CD4-positive, alpha-beta T cell treated with Interleukin-17A for 1 hour (primary cell): Measurements from ENCODE around the gene NUP54.

ENCODE experiments used
- DNase-seq: peaks from one replicate; pipeline ENCODE4 v3.0.0-alpha.2; 2020

NUP54 gene

GRCh38 chr4:76148142-76148865 is at the start of gene NUP54:
Gene NUP54 (minus strand): TSS chr4:76148397. CDS start chr4:76148374, 23 bp downstream.
- DNase-seq = peak; percentile 96

GRCh38 chr4:76197031-76197743 is 49.0 kb upstream of the NUP54 start:
- no peak for DNase-seq

GRCh38 chr4:76196376-76196775 is 48.2 kb upstream of the NUP54 start:
- DNase-seq = no peak

GRCh38 chr4:76195326-76195725 is 47.1 kb upstream of the NUP54 start:
- DNase-seq = no peak

GRCh38 chr4:76194325-76194724 is 46.1 kb upstream of the NUP54 start:
- DNase-seq = no peak

GRCh38 chr4:76192236-76192635 is 44.0 kb upstream of the NUP54 start:
- no peak for DNase-seq

GRCh38 chr4:76188557-76188956 is 40.4 kb upstream of the NUP54 start:
- DNase-seq = no peak

GRCh38 chr4:76188149-76188548 is 40.0 kb upstream of the NUP54 start:
- no peak for DNase-seq

- DNase-seq = no peak
Observed at GRCh38 chr4:76187152-76187551, 39.0 kb upstream of the NUP54 start.

GRCh38 chr4:76182463-76182862 is 34.3 kb upstream of the NUP54 start:
- DNase-seq = no peak

- DNase-seq = peak; percentile 81
Observed at GRCh38 chr4:76179398-76180318, 31.5 kb upstream of the NUP54 start.

GRCh38 chr4:76178296-76178695 is 30.1 kb upstream of the NUP54 start:
- DNase-seq = no peak

- no peak for DNase-seq
Observed at GRCh38 chr4:76177709-76178108, 29.5 kb upstream of the NUP54 start.

- DNase-seq = no peak
Observed at GRCh38 chr4:76175336-76175735, 27.1 kb upstream of the NUP54 start.

GRCh38 chr4:76174216-76174615 is 26.0 kb upstream of the NUP54 start:
- no peak for DNase-seq

GRCh38 chr4:76168688-76169087 is 20.5 kb upstream of the NUP54 start:
- no peak for DNase-seq

- DNase-seq = no peak
Observed at GRCh38 chr4:76166480-76166879, 18.3 kb upstream of the NUP54 start.

GRCh38 chr4:76160355-76160754 is 12.2 kb upstream of the NUP54 start:
- no peak for DNase-seq

- no peak for DNase-seq
Observed at GRCh38 chr4:76156635-76157034, 8.4 kb upstream of the NUP54 start.

GRCh38 chr4:76155979-76156378 is 7.8 kb upstream of the NUP54 start:
- DNase-seq = no peak

GRCh38 chr4:76153356-76153755 is 5.2 kb upstream of the NUP54 start:
- DNase-seq = no peak

GRCh38 chr4:76147454-76148141 is 599 bp downstream of the NUP54 start:
- DNase-seq = peak; percentile 48

- no peak for DNase-seq
Observed at GRCh38 chr4:76144546-76144945, 3.7 kb downstream of the NUP54 start.
